ENCODE data around the gene PRKG1. TPM values are rescaled to one million over a fixed set of nuclear protein-coding genes. Genes with fewer than 3 reads are reported as not detected.

Gene PRKG1
- total RNA-seq, 5 donors from 2014 or later (not counting 1 experiment from before 2014, with no cell fraction given) = 0.03 to 0.26 (median 0.19) TPM; not detected in 1

DNA sequence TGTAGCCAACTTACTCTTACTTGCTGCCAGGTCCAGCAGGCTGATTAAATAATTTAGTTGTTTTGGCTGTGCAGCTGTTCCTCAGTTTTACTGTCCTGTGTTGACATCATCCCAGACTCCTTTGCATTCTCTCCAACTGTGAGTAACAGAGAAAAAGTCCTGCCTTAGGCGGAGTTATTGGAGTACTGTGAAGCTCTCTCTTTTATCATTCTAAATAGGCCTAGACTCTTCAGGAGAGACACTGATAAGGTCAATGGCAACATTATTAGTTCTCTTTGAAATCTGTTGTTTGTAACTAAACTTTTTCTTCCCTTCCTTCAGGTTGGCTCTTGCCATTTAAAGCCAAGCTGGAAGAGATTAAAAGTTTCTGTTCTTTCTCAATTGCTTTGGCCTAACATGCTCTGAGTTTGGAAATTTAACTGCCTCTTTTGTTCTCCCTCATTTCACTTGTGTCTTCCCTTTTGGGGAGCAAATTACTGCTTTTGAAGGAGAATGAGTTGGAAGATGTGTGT is 840.8 kb downstream of the PRKG1 start:
- CTCF ChIA-PET = no interaction called here
- no peaks in the 10 kb centered on the region for H3K9me3 ChIP-seq
- no CpG with 5 or more reads among the region's 1 CpG for WGBS (ENCODE audit: insufficient coverage)
- H3K27ac Mint-ChIP-seq = no peak overlapping the region
- no peaks in the 10 kb centered on the region for H3K27me3 ChIP-seq (replicated peaks in 1 of 2; ENCODE audit: control insufficient read depth in 2 of 2, extremely low read depth in 1 of 2, insufficient read depth in 2 of 2, low read length in 1 of 2)
- POLR2A ChIA-PET = no interaction called here
- H3K27me3 Mint-ChIP-seq = peaks cover 0 to 5% of the 10 kb centered on the region in 2 donors
- no peaks in the 10 kb centered on the region for H3K4me1 Mint-ChIP-seq
- DNase-seq (no peak), ATAC-seq (replicated peaks in 1 of 4) (no peak)
- H3K4me1 ChIP-seq (ENCODE audit: control insufficient read depth in 1 of 2, extremely low read depth in 1 of 2, insufficient read depth in 2 of 2, low read length in 2 of 2) = no peaks in the 10 kb centered on the region
- H3K4me3 ChIP-seq (ENCODE audit: control insufficient read depth in 1 of 2, extremely low read depth in 1 of 2, low read length in 1 of 2) = no peak overlapping the region
- no peak overlapping the region for H3K27ac ChIP-seq (ENCODE audit: low read length)
- H3K4me3 Mint-ChIP-seq = no peak overlapping the region
- H3K36me3 Mint-ChIP-seq = no peaks in the 10 kb centered on the region
- no peaks in the 10 kb centered on the region for H3K36me3 ChIP-seq (ENCODE audit: control insufficient read depth in 2 of 2, extremely low read depth in 1 of 2, insufficient read depth in 1 of 2, low read length in 1 of 2)
- H3K9me3 Mint-ChIP-seq = no peaks in the 10 kb centered on the region

GRCh38 chr10:51918440-51918839 is 844.2 kb downstream of the PRKG1 start:
- ATAC-seq (replicated peaks in 1 of 4) = no peak
- CTCF ChIA-PET = no interaction called here
- POLR2A ChIA-PET = no interaction called here

DNA sequence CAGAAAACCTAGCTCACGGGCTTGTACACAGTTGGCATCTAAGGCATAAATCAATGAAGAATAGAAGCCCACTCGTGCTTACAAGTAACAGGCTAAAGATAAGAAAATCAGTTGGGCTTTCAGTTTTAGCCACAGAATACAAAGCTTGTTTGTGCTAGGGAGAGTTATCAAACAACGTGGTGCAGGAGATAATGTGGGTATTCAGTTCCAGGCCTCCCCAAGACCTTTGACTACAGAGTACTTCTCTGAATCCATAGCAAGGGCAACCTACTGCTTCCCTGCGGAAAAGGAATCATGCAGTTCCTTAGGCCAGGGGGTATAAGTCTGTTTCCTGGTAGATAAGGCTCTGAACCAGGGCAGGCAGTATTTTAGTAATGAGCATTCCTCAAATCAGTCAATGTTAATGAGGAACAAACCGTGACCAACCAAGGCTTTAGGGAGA is 844.6 kb downstream of the PRKG1 start:
- H3K36me3 ChIP-seq (ENCODE audit: control insufficient read depth in 2 of 2, extremely low read depth in 1 of 2, insufficient read depth in 1 of 2, low read length in 1 of 2) = no peaks in the 10 kb centered on the region
- CTCF ChIA-PET = no interaction called here
- no peaks in the 10 kb centered on the region for H3K9me3 ChIP-seq
- POLR2A ChIA-PET = no interaction called here
- Mint-ChIP-seq H3K9me3 (no peaks in the 10 kb centered on the region), H3K27ac (no peak overlapping the region), H3K4me3 (no peak overlapping the region), H3K27me3 (no peaks in the 10 kb centered on the region), H3K36me3 (no peaks in the 10 kb centered on the region), H3K4me1 (no peaks in the 10 kb centered on the region)
- H3K27ac ChIP-seq (ENCODE audit: low read length) = no peak overlapping the region
- no peaks in the 10 kb centered on the region for H3K27me3 ChIP-seq (replicated peaks in 1 of 2; ENCODE audit: control insufficient read depth in 2 of 2, extremely low read depth in 1 of 2, insufficient read depth in 2 of 2, low read length in 1 of 2)
- H3K4me1 ChIP-seq (ENCODE audit: control insufficient read depth in 1 of 2, extremely low read depth in 1 of 2, insufficient read depth in 2 of 2, low read length in 2 of 2) = no peaks in the 10 kb centered on the region
- no peak for DNase-seq
- ATAC-seq (replicated peaks in 1 of 4) = no peak
- 0% methylated on average over 1 of the region's 5 CpGs for WGBS (ENCODE audit: insufficient coverage)
- no peak overlapping the region for H3K4me3 ChIP-seq (ENCODE audit: control insufficient read depth in 1 of 2, extremely low read depth in 1 of 2, low read length in 1 of 2)

More at GRCh38 chr10:51918440-51918839, 844.2 kb downstream of the PRKG1 start:
- Mint-ChIP-seq H3K4me3 (no peak overlapping the region), H3K4me1 (no peaks in the 10 kb centered on the region), H3K27ac (no peak overlapping the region), H3K27me3 (no peaks in the 10 kb centered on the region), H3K36me3 (no peaks in the 10 kb centered on the region), H3K9me3 (no peaks in the 10 kb centered on the region)
- Histone ChIP-seq H3K36me3 (ENCODE audit: control insufficient read depth in 2 of 2, extremely low read depth in 1 of 2, insufficient read depth in 1 of 2, low read length in 1 of 2) (no peaks in the 10 kb centered on the region), H3K27ac (ENCODE audit: low read length) (no peak overlapping the region), H3K4me1 (ENCODE audit: control insufficient read depth in 1 of 2, extremely low read depth in 1 of 2, insufficient read depth in 2 of 2, low read length in 2 of 2) (no peaks in the 10 kb centered on the region), H3K27me3 (replicated peaks in 1 of 2; ENCODE audit: control insufficient read depth in 2 of 2, extremely low read depth in 1 of 2, insufficient read depth in 2 of 2, low read length in 1 of 2) (no peaks in the 10 kb centered on the region), H3K9me3 (no peaks in the 10 kb centered on the region), H3K4me3 (ENCODE audit: control insufficient read depth in 1 of 2, extremely low read depth in 1 of 2, low read length in 1 of 2) (no peak overlapping the region)
- DNase-seq = no peak
- WGBS (ENCODE audit: insufficient coverage) = 42% methylated on average over 2 of the region's 2 CpGs

GRCh38 chr10:51920672-51921071 is 846.4 kb downstream of the PRKG1 start:
- ChIA-PET CTCF (no interaction called here), POLR2A (no interaction called here)
- no peaks in the 10 kb centered on the region for H3K27me3 Mint-ChIP-seq
- no peaks in the 10 kb centered on the region for H3K36me3 ChIP-seq (ENCODE audit: control insufficient read depth in 2 of 2, extremely low read depth in 1 of 2, insufficient read depth in 1 of 2, low read length in 1 of 2)
- H3K36me3 Mint-ChIP-seq = no peaks in the 10 kb centered on the region
- no peak for DNase-seq
- H3K27me3 ChIP-seq (replicated peaks in 1 of 2; ENCODE audit: control insufficient read depth in 2 of 2, extremely low read depth in 1 of 2, insufficient read depth in 2 of 2, low read length in 1 of 2) = no peaks in the 10 kb centered on the region
- no peaks in the 10 kb centered on the region for H3K9me3 ChIP-seq
- no peaks in the 10 kb centered on the region for H3K9me3 Mint-ChIP-seq
- no peaks in the 10 kb centered on the region for H3K4me1 ChIP-seq (ENCODE audit: control insufficient read depth in 1 of 2, extremely low read depth in 1 of 2, insufficient read depth in 2 of 2, low read length in 2 of 2)
- H3K4me3 Mint-ChIP-seq = no peak overlapping the region
- no peak overlapping the region for H3K27ac ChIP-seq (ENCODE audit: low read length)
- no peak overlapping the region for H3K4me3 ChIP-seq (ENCODE audit: control insufficient read depth in 1 of 2, extremely low read depth in 1 of 2, low read length in 1 of 2)
- H3K4me1 Mint-ChIP-seq = no peaks in the 10 kb centered on the region
- no peak for ATAC-seq (replicated peaks in 1 of 4)
- H3K27ac Mint-ChIP-seq = no peak overlapping the region

GRCh38 chr10:51924359-51924758 is 850.1 kb downstream of the PRKG1 start:
- no CpG with 5 or more reads among the region's 4 CpGs for WGBS (ENCODE audit: insufficient coverage)
- Histone ChIP-seq H3K9me3 (no peaks in the 10 kb centered on the region), H3K27me3 (replicated peaks in 1 of 2; ENCODE audit: control insufficient read depth in 2 of 2, extremely low read depth in 1 of 2, insufficient read depth in 2 of 2, low read length in 1 of 2) (no peaks in the 10 kb centered on the region), H3K4me1 (ENCODE audit: control insufficient read depth in 1 of 2, extremely low read depth in 1 of 2, insufficient read depth in 2 of 2, low read length in 2 of 2) (no peaks in the 10 kb centered on the region), H3K36me3 (ENCODE audit: control insufficient read depth in 2 of 2, extremely low read depth in 1 of 2, insufficient read depth in 1 of 2, low read length in 1 of 2) (no peaks in the 10 kb centered on the region), H3K4me3 (ENCODE audit: control insufficient read depth in 1 of 2, extremely low read depth in 1 of 2, low read length in 1 of 2) (no peak overlapping the region), H3K27ac (ENCODE audit: low read length) (no peak overlapping the region)
- DNase-seq (no peak), ATAC-seq (replicated peaks in 1 of 4) (no peak)
- no peaks in the 10 kb centered on the region for H3K36me3 Mint-ChIP-seq
- CTCF ChIA-PET = interaction anchor here in 1 of 2 donors (0.6 to 0.7 kb wide), 2 partner anchors 810 to 1133 kb away, joined by 4 to 5 read pairs; no protein-coding TSS in a partner anchor
- H3K4me3 Mint-ChIP-seq = no peak overlapping the region
- H3K27me3 Mint-ChIP-seq = peaks cover 0 to 4% of the 10 kb centered on the region in 2 donors
- POLR2A ChIA-PET = no interaction called here
- H3K4me1 Mint-ChIP-seq = no peaks in the 10 kb centered on the region
- no peaks in the 10 kb centered on the region for H3K9me3 Mint-ChIP-seq
- H3K27ac Mint-ChIP-seq = no peak overlapping the region

- H3K4me1 Mint-ChIP-seq = no peaks in the 10 kb centered on the region
- H3K4me3 Mint-ChIP-seq = no peak overlapping the region
- H3K9me3 Mint-ChIP-seq = no peaks in the 10 kb centered on the region
- Histone ChIP-seq H3K4me1 (ENCODE audit: control insufficient read depth in 1 of 2, extremely low read depth in 1 of 2, insufficient read depth in 2 of 2, low read length in 2 of 2) (no peaks in the 10 kb centered on the region), H3K27ac (ENCODE audit: low read length) (no peak overlapping the region), H3K4me3 (ENCODE audit: control insufficient read depth in 1 of 2, extremely low read depth in 1 of 2, low read length in 1 of 2) (no peak overlapping the region), H3K36me3 (ENCODE audit: control insufficient read depth in 2 of 2, extremely low read depth in 1 of 2, insufficient read depth in 1 of 2, low read length in 1 of 2) (no peaks in the 10 kb centered on the region), H3K27me3 (replicated peaks in 1 of 2; ENCODE audit: control insufficient read depth in 2 of 2, extremely low read depth in 1 of 2, insufficient read depth in 2 of 2, low read length in 1 of 2) (no peaks in the 10 kb centered on the region), H3K9me3 (no peaks in the 10 kb centered on the region)
- DNase-seq (no peak), ATAC-seq (replicated peaks in 1 of 4) (no peak)
- ChIA-PET POLR2A (no interaction called here), CTCF (no interaction called here)
- peaks cover 0 to 4% of the 10 kb centered on the region in 2 donors for H3K27me3 Mint-ChIP-seq
- no peak overlapping the region for H3K27ac Mint-ChIP-seq
- WGBS (ENCODE audit: insufficient coverage) = 80% methylated on average over 5 of the region's 5 CpGs
- no peaks in the 10 kb centered on the region for H3K36me3 Mint-ChIP-seq
These were observed 852.0 kb downstream of the PRKG1 start for GRCh38 chr10:51926337-51926736.

- H3K27me3 Mint-ChIP-seq = peaks cover 2 to 4% of the 10 kb centered on the region in 2 donors
- ATAC-seq (replicated peaks in 1 of 4) (no peak), DNase-seq (no peak)
These were observed 853.9 kb downstream of the PRKG1 start for GRCh38 chr10:51928162-51928561.

More at GRCh38 chr10:51928162-51928561, 853.9 kb downstream of the PRKG1 start:
- no peaks in the 10 kb centered on the region for H3K9me3 Mint-ChIP-seq
- no peaks in the 10 kb centered on the region for H3K36me3 Mint-ChIP-seq
- ChIA-PET POLR2A (no interaction called here), CTCF (no interaction called here)
- 100% methylated on average over 1 of the region's 1 CpG for WGBS (ENCODE audit: insufficient coverage)
- Histone ChIP-seq H3K4me1 (ENCODE audit: control insufficient read depth in 1 of 2, extremely low read depth in 1 of 2, insufficient read depth in 2 of 2, low read length in 2 of 2) (no peaks in the 10 kb centered on the region), H3K27me3 (replicated peaks in 1 of 2; ENCODE audit: control insufficient read depth in 2 of 2, extremely low read depth in 1 of 2, insufficient read depth in 2 of 2, low read length in 1 of 2) (no peaks in the 10 kb centered on the region), H3K36me3 (ENCODE audit: control insufficient read depth in 2 of 2, extremely low read depth in 1 of 2, insufficient read depth in 1 of 2, low read length in 1 of 2) (no peaks in the 10 kb centered on the region), H3K27ac (ENCODE audit: low read length) (no peak overlapping the region), H3K4me3 (ENCODE audit: control insufficient read depth in 1 of 2, extremely low read depth in 1 of 2, low read length in 1 of 2) (no peak overlapping the region), H3K9me3 (no peaks in the 10 kb centered on the region)
- no peak overlapping the region for H3K4me3 Mint-ChIP-seq
- no peaks in the 10 kb centered on the region for H3K4me1 Mint-ChIP-seq
- no peak overlapping the region for H3K27ac Mint-ChIP-seq
